ENCODE data around the gene CWC22.
"Not testable (repeated sequence)": the region's sequence is repeated elsewhere in the genome, so short reads cannot be mapped to it uniquely, and the experiment has no call there.

CWC22 gene

DNA sequence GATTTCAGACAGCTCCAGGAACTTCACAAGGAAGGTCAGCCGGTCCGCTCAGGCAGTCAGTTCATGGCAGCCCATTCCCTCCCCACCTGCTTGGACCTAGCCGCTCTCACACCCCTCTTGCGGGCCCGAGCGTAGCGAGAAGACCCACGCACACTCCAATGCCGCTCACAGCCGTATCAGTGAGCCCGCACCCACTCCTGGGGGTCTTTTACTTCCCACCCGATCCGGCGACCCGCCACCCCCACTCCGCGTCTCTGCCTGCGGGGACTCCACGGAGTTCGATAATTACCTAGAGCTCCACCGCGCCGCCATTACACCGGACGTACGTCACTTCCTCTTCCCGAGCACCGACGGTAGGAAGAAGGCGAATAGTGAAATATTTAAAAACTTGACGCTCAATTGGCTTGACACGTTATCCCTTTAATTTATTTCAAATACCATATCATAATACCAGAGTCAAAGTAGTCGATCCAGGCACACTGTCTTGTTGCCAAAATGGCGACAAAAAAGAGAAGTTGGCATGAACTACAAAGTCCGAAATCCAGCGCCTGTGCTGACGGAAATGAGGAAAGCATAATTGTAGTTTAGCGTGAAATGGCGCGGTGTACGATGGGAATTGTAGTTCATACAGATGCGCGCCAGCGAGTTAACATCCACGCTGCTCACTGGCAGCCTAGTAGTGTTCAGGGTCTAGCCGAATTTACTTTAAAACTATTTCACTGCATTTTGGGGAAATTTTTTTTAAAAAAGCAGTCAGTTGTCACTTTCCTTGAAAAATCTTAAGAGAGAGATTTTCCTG is at the start of gene CWC22:
CWC22 (minus strand) TSS at position 517 of the 799 bp plus-strand sequence. CDS start 13,956 bp downstream, outside the sequence.
- peaks cover 3% of the 10 kb centered on the region for H3K4me1 ChIP-seq
- H3K36me3 ChIP-seq (replicated peaks) = no peaks in the 10 kb centered on the region
- no peaks in the 10 kb centered on the region for H3K9me3 ChIP-seq
- in situ Hi-C loops (cut with MboI; ENCODE audit: low sequenced_read_pairs) = no loop called here
- H3K27me3 ChIP-seq (ENCODE audit: low read depth) = no peaks in the 10 kb centered on the region; the same call in 1 of the 2 replicates
- peak within 1 kb of the TSS; percentile 98 for H3K4me3 ChIP-seq
- DNase-seq (ENCODE audit: low spot score in 2 of 2) = peak; percentile 86 to 94

DNA sequence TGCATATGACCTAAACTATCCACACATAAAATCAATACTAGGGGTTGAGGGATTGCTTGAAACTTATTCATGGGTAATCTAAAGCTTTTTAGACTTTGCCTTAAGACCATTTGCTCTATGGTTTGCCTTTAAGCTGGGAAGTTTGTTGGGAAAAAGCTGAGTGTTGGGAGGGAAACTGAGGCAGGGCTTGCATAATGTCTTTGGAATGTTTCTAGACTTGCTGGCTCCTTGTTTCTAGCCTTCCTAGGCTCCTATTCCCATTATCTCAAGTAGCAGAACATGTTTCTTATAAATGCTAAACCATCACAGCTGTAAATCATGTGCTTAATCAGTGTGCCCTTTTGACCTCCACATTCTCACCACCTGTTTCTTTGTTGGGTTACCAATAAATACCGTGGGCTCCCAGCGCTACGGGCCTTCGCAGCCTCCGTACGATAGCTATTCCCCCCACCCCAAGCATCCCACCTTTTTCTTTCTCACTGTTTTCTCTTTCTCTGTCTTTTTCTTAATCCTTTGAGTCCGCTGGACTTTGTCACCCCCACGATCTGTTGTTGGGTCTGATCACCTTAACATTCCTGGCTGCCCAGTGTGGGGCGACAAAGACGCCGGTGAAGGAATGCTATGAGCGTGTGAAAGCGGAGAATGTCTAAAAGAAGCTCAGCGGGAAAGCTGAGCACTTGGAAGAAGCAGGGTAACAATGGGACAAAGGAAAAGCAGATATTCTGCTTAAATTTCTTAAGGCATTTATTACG is 49.4 kb upstream of the CWC22 start:
- no peaks in the 10 kb centered on the region for H3K4me1 ChIP-seq
- H3K4me3 ChIP-seq = no peak overlapping the region
- H3K36me3 ChIP-seq (replicated peaks) = no peaks in the 10 kb centered on the region
- in situ Hi-C loops (cut with MboI; ENCODE audit: low sequenced_read_pairs) = no loop called here
- DNase-seq (ENCODE audit: low spot score in 2 of 2) = no peak
- H3K27me3 ChIP-seq (ENCODE audit: low read depth) = no peaks in the 10 kb centered on the region
- no peaks in the 10 kb centered on the region for H3K9me3 ChIP-seq

DNA sequence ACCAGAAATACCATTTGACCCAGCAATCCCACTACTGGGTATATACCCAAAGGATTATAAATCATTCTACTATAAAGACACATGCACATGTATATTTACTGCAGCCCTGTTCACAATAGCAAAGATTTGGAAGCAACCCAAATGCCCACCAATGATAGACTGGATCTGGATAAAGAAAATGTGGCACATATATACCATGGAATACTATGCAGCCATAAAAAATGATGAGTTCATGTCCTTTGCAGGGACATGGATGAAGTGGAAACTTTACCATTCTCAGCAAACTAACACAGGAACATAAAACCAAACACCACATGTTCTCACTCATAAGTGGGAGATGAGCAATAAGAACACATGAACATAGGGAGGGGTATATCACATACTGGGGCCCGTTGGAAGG is 47.5 kb upstream of the CWC22 start:
- H3K4me3 ChIP-seq; H3K36me3 ChIP-seq (replicated peaks); in situ Hi-C loops (cut with MboI; ENCODE audit: low sequenced_read_pairs); H3K9me3 ChIP-seq; DNase-seq (ENCODE audit: low spot score in 2 of 2); H3K4me1 ChIP-seq; H3K27me3 ChIP-seq (ENCODE audit: low read depth): not testable (repeated sequence)

DNA sequence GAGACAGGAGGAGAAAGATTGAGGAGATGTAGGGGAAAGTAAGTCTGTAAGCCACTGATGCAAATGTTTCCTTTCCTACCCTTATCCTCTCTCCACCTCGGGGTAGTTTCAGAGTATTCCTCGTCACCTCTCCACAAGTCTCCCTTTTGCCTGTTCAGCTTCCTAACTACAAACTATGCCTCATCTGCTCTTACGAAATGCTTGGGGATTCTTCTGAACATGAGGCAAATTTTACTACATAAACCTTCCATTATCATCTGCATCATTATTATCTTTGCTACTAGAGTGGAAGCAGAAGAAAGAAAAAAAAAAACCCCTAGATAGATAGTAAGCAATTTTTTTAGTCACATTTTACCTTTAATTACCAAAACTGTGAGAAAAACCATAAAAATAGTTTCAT is 43.1 kb upstream of the CWC22 start:
- Histone ChIP-seq H3K36me3 (replicated peaks) (no peaks in the 10 kb centered on the region), H3K27me3 (ENCODE audit: low read depth) (peaks cover 4% of the 10 kb centered on the region), H3K4me1 (no peaks in the 10 kb centered on the region), H3K9me3 (no peaks in the 10 kb centered on the region), H3K4me3 (no peak overlapping the region)
- in situ Hi-C loops (cut with MboI; ENCODE audit: low sequenced_read_pairs) = no loop called here
- DNase-seq (ENCODE audit: low spot score in 2 of 2) = no peak

DNA sequence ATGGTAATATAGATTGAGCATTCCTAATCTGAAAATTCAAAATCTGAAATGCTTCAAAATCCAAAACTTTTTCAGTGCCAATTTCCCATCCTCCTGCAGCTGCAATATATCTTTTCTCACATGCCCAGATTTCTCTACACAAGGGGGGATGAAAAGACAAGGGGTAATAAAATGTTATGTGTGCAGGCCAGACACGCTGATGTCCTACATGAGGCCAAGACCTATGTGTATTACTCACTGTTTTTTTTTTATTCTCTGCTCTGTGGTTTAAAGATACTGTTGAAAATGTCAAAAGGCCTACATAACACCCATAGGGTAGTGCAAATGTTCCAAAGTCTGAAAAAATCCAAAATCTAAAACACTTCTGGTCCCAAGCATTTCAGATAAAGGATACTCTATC is 41.2 kb upstream of the CWC22 start:
- H3K4me1 ChIP-seq = no peaks in the 10 kb centered on the region
- no peak overlapping the region for H3K4me3 ChIP-seq
- no peaks in the 10 kb centered on the region for H3K9me3 ChIP-seq
- no peak for DNase-seq (ENCODE audit: low spot score in 2 of 2)
- H3K27me3 ChIP-seq (ENCODE audit: low read depth) = peaks cover 4% of the 10 kb centered on the region
- no peaks in the 10 kb centered on the region for H3K36me3 ChIP-seq (replicated peaks)
- in situ Hi-C loops (cut with MboI; ENCODE audit: low sequenced_read_pairs) = no loop called here

DNA sequence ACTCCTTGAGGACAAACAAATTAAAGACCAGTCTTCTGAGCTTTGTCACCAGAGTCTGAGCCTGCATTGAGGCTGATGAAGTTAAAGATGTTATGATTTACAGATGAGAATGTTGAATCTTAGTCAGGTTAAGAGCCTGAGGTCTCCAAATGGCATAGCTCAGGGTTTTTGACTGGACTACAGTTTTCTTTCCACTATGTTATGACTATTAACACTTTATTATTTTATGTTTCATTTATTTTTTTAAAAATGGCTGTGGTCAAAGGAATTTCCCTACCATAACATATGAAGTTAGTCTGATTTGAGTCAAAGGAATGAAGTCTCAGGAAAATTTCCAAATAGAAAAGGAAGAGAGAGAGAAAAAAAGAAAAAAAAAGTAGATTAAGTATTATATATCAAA is 39.7 kb upstream of the CWC22 start:
- DNase-seq (ENCODE audit: low spot score in 2 of 2) = no peak
- H3K36me3 ChIP-seq (replicated peaks) = no peaks in the 10 kb centered on the region
- H3K27me3 ChIP-seq (ENCODE audit: low read depth) = peaks cover 4% of the 10 kb centered on the region
- no peaks in the 10 kb centered on the region for H3K4me1 ChIP-seq
- no peaks in the 10 kb centered on the region for H3K9me3 ChIP-seq
- no peak overlapping the region for H3K4me3 ChIP-seq
- in situ Hi-C loops (cut with MboI; ENCODE audit: low sequenced_read_pairs) = no loop called here

DNA sequence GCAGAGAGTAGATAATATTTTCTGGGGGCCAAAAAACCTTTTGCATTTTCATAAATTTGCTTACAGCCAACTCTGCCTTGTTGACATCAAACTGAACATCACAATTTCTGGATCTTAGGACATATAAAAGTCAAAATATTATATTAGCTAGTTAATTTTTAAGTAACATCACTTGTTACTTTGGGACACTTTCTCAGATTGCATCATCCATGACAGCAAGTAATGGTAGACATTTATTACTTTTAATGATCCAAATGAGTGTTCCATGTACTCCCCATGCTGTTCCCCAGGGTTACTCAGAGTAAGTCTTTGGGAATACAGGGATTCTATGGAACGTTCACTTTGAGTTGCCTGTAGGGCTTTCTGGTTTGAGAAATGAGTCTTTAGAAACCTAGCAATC is 39.1 kb upstream of the CWC22 start:
- H3K27me3 ChIP-seq (ENCODE audit: low read depth) = peaks cover 4% of the 10 kb centered on the region
- H3K4me3 ChIP-seq = no peak overlapping the region
- no peak for DNase-seq (ENCODE audit: low spot score in 2 of 2)
- in situ Hi-C loops (cut with MboI; ENCODE audit: low sequenced_read_pairs) = no loop called here
- H3K9me3 ChIP-seq = no peaks in the 10 kb centered on the region
- no peaks in the 10 kb centered on the region for H3K36me3 ChIP-seq (replicated peaks)
- no peaks in the 10 kb centered on the region for H3K4me1 ChIP-seq

DNA sequence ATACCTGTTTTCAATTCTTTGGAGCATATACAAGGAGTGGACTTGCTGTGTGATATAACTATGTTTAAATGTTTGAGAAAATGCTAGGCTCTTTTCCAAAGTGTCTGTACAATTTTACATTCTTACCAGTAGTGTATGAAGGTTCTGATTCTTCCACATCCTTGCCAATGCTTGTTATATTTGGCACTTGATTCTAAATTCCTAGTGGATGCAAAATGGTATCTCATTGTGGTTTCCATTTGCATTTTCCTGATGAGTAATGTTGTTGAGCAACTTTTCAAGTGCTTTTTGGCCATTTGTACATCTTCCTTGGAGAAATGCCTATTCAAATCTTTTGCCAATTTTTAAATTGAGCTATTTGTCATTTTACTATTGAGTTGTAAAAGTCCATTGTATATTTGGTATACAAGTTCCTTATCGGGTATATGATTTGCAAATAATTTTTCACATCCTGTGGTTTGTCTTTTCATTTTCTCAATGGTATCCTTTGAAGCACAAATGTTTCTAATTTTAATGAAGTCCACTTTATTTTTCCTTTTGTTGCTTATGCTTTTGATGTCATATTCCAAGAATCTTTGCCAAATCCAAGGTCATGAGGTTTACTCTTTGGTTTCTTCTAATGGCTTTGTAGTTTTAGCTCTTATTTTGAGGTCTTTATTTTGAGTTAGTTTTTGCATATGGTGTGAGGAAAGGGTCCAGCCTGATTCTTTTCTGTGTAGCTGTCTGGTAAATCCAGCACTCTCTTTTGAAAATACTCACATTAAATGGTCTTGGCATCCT is 33.2 kb upstream of the CWC22 start:
- H3K4me1 ChIP-seq = no peaks in the 10 kb centered on the region
- in situ Hi-C loops (cut with MboI; ENCODE audit: low sequenced_read_pairs) = no loop called here
- H3K4me3 ChIP-seq = no peak overlapping the region
- no peak for DNase-seq (ENCODE audit: low spot score in 2 of 2)
- H3K27me3 ChIP-seq (ENCODE audit: low read depth) = peaks cover 4% of the 10 kb centered on the region
- no peaks in the 10 kb centered on the region for H3K36me3 ChIP-seq (replicated peaks)
- no peaks in the 10 kb centered on the region for H3K9me3 ChIP-seq

DNA sequence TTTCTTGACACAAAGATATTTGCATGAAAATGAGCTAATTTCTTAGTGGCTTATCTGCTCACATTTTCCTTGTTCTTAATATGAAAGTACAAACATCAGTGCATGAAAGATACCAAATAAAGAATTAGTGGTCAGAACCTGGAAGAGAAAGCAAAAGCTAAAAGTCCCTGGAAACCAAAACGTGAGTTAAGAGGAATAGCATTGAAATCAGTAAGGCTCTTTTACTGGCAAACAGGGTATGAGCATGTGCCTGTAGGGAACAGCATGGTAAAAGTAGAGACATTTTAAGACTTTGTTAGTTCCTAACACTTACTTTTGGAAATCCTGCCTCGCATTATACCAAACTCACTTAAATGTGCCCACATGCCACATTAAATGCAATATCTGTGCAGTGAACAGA is 31.9 kb upstream of the CWC22 start:
- Histone ChIP-seq H3K9me3 (no peaks in the 10 kb centered on the region), H3K27me3 (ENCODE audit: low read depth) (peaks cover 4% of the 10 kb centered on the region), H3K36me3 (replicated peaks) (no peaks in the 10 kb centered on the region), H3K4me1 (no peaks in the 10 kb centered on the region), H3K4me3 (no peak overlapping the region)
- no peak for DNase-seq (ENCODE audit: low spot score in 2 of 2)
- in situ Hi-C loops (cut with MboI; ENCODE audit: low sequenced_read_pairs) = no loop called here

DNA sequence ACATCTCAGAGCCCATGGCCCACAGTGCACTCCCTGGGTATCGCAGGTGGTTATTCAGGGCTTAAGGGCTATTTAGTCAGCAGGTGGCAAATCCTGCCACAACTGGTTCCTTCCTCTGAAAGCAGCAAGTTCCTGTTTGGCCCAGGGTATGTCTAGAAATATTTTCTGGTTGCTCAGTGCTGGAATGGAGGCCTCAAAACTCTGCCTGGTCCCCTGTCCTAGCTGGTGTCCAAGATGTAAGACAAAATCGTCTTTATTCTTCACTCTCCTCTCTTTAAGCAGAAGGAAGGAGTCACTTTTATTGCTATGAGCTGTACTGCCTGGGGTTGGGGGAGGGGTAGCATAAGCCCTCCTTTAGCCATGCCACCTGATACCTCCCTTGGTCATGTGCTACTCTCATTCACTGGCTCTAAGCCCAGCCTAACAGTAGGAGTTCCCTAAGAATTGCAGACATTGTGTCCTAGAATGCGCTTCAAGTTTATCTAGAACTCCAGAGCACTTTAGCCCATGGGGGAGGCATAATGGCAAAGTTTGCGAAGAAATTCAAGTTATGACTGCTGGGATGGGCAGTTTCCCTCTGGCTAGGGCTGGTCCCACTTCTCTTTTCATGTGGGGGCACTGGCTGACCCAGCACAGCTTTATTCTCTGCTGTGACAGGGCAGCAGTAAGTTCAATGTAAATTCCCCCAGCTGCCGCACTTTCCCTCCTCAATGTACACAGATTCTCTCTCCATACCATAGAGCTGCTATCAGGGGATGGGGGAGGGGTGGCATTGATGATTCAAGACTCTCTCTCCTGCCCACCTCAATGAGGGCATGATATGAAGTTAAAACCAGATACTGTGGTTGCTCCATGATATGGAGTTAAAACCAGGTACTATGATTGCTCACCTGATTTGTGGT is 27.1 kb upstream of the CWC22 start:
- no peaks in the 10 kb centered on the region for H3K4me1 ChIP-seq
- in situ Hi-C loops (cut with MboI; ENCODE audit: low sequenced_read_pairs) = no loop called here
- peak in 1 of 2 experiments; percentile 37 for DNase-seq (ENCODE audit: low spot score in 2 of 2)
- H3K36me3 ChIP-seq (replicated peaks) = no peaks in the 10 kb centered on the region
- no peaks in the 10 kb centered on the region for H3K9me3 ChIP-seq
- peaks cover 4% of the 10 kb centered on the region; the same call in 1 of the 2 replicates for H3K27me3 ChIP-seq (ENCODE audit: low read depth)
- H3K4me3 ChIP-seq = no peak overlapping the region

DNA sequence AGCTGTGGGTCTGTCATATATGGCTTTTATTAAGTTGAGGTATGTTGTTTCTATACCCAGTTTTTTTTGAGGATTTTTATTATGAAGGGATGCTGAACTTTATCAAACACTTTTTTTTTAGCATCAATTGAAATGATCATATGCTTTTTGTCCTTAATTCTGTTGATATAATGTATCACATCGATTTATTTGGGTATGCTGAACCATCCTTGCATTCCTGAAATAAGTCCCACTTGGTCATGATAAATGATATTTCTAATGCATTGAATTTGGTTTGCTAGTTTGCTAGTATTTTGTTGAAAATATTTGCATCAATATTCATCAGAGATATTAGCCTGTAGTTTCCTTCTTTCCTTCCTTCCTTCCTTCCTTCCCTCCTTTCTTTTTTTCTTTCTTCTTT is 22.5 kb upstream of the CWC22 start:
- no peaks in the 10 kb centered on the region for H3K27me3 ChIP-seq (ENCODE audit: low read depth)
- in situ Hi-C loops (cut with MboI; ENCODE audit: low sequenced_read_pairs) = no loop called here
- DNase-seq (ENCODE audit: low spot score in 2 of 2) = no peak
- no peak overlapping the region for H3K4me3 ChIP-seq
- no peaks in the 10 kb centered on the region for H3K36me3 ChIP-seq (replicated peaks)
- no peaks in the 10 kb centered on the region for H3K4me1 ChIP-seq
- no peaks in the 10 kb centered on the region for H3K9me3 ChIP-seq

DNA sequence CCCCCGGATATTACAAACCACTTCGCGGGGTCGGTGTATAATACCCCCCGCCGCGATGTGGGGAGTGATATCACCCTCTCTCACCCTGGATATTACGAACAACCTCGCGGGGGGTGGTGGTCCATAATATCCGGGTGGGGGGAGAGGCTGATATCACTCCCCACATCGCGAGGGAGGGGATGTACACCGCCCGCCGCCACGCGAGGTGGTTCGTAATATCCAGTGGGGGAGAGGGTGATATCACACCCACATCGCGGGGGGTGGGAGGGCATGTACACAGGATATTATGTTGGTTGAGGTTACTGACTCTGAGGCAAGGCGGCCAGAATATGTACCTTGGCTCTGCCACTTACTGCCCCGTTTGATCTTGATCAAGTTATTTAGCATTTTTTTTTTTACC is 14.8 kb upstream of the CWC22 start:
- H3K4me1 ChIP-seq = no peaks in the 10 kb centered on the region
- DNase-seq (ENCODE audit: low spot score in 2 of 2) = no peak
- no peaks in the 10 kb centered on the region for H3K36me3 ChIP-seq (replicated peaks)
- in situ Hi-C loops (cut with MboI; ENCODE audit: low sequenced_read_pairs) = no loop called here
- H3K27me3 ChIP-seq (ENCODE audit: low read depth) = no peaks in the 10 kb centered on the region
- no peak overlapping the region for H3K4me3 ChIP-seq
- H3K9me3 ChIP-seq = no peaks in the 10 kb centered on the region

DNA sequence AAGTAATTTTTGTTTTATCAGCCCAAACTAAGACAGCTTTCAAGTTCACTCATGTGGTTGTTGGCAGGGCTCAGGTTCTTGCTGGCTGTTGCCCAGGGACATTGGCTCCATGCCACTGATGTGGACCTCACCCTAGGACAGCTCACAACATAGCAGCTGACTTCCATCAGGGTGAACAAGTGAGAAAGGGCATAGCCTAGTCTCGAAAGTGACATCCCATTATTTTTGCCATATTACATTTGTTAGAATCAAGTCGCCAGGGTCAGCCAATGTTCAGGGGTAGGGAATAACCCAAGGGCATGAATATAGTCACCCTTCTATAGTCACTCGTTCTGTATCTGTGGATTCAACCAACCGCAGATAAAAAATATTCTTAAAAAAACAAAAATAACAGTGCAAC is 10.7 kb upstream of the CWC22 start:
- DNase-seq (ENCODE audit: low spot score in 2 of 2) = no peak
- Histone ChIP-seq H3K4me3 (no peak overlapping the region), H3K9me3 (no peaks in the 10 kb centered on the region), H3K36me3 (replicated peaks) (no peaks in the 10 kb centered on the region), H3K4me1 (no peaks in the 10 kb centered on the region), H3K27me3 (ENCODE audit: low read depth) (no peaks in the 10 kb centered on the region)
- in situ Hi-C loops (cut with MboI; ENCODE audit: low sequenced_read_pairs) = no loop called here
